Naive thymus-derived CD4-positive, alpha-beta T cell (primary cell): ENCODE measurements around the gene SPIRE2. TPM values are rescaled to one million over a fixed set of nuclear protein-coding genes. Genes with fewer than 3 reads are reported as not detected.
"Not testable (repeated sequence)": the region's sequence is repeated elsewhere in the genome, so short reads cannot be mapped to it uniquely, and the experiment has no call there.

ENCODE experiments used
- ATAC-seq: fragments of 150-1000 bp; cut with Tn5 transposase; 2 replicates; pipeline ENCODE4 v1.10.0; 2021; ENCODE audit warnings: mild to moderate bottlenecking, moderate library complexity
- CTCF ChIA-PET: fragments of 350-600 bp; sonication (Branson Sonifier 250); formaldehyde crosslinking; loops from one replicate; lab custom pipeline; 2021; ENCODE audit warnings: antibody characterized with exemption; lab: Charles Lee
- POLR2A ChIA-PET: fragments of 350-600 bp; sonication (Branson Sonifier 250); formaldehyde crosslinking; loops from one replicate; lab custom pipeline; 2021; ENCODE audit warnings: antibody characterized with exemption, inconsistent platforms; lab: Charles Lee
- DNase-seq, 9 donors: peaks; one replicate each; pipeline versions ENCODE4 v3.0.0 to v3.0.0-alpha.2; 2020 to 2022; ENCODE audit warnings: mixed read lengths in 1 of 9
- H3K27ac ChIP-seq: one replicate; pipeline ENCODE4 v1.7.0; 2013; ENCODE audit warnings: mild to moderate bottlenecking, low read depth, low read length, moderate library complexity
- H3K27me3 ChIP-seq, 2 donors: one replicate each; pipeline ENCODE4 v1.7.0; 2013; ENCODE audit warnings: low read length in 2 of 2, mild to moderate bottlenecking in 2 of 2, moderate library complexity in 2 of 2; ENCODE audit not compliant: control insufficient read depth in 2 of 2, insufficient read depth in 2 of 2
- H3K36me3 ChIP-seq, 3 experiments: 1 replicate in 2 of 3; 2 replicates in 1 of 3; pipeline ENCODE4 v1.7.0; 2013; ENCODE audit warnings: low read length in 3 of 3, mild to moderate bottlenecking in 3 of 3, moderate library complexity in 1 of 3; ENCODE audit not compliant: insufficient read depth in 3 of 3, control insufficient read depth in 2 of 3
- H3K4me1 ChIP-seq, 2 donors: one replicate each; pipeline ENCODE4 v1.7.0; 2013; ENCODE audit warnings: low read length in 2 of 2, mild to moderate bottlenecking in 2 of 2, moderate library complexity in 1 of 2; ENCODE audit not compliant: control insufficient read depth in 2 of 2, insufficient read depth in 2 of 2
- H3K4me3 ChIP-seq: 2 replicates; pipeline ENCODE4 v1.7.0; 2013; ENCODE audit warnings: mild to moderate bottlenecking, low read length
- H3K9me3 ChIP-seq, 3 experiments: 1 replicate in 2 of 3; 2 replicates in 1 of 3; pipeline ENCODE4 v1.7.0; 2013; ENCODE audit warnings: low read length in 3 of 3; ENCODE audit not compliant: control insufficient read depth in 2 of 3
- H3K27ac Mint-ChIP-seq, 9 donors: one replicate each; pipeline ENCODE4 v1.8.0; 2020 to 2022; ENCODE audit warnings: mixed read lengths in 9 of 9, mild to moderate bottlenecking in 8 of 9, moderate library complexity in 5 of 9, inconsistent platforms in 2 of 9
- H3K27me3 Mint-ChIP-seq, 5 donors: one replicate each; pipeline ENCODE4 v1.8.0; 2021 to 2022; ENCODE audit warnings: mixed read lengths in 5 of 5, mild to moderate bottlenecking in 1 of 5
- H3K36me3 Mint-ChIP-seq, 5 donors: one replicate each; pipeline ENCODE4 v1.8.0; 2020 to 2022; ENCODE audit warnings: mixed read lengths in 5 of 5, mild to moderate bottlenecking in 3 of 5, inconsistent platforms in 1 of 5
- H3K4me1 Mint-ChIP-seq, 7 donors: one replicate each; pipeline ENCODE4 v1.8.0; 2020 to 2022; ENCODE audit warnings: mixed read lengths in 7 of 7, mild to moderate bottlenecking in 3 of 7, inconsistent platforms in 1 of 7
- H3K4me3 Mint-ChIP-seq, 10 donors: one replicate each; pipeline ENCODE4 v1.8.0; 2020 to 2022; ENCODE audit warnings: mild to moderate bottlenecking in 10 of 10, mixed read lengths in 10 of 10, moderate library complexity in 6 of 10, inconsistent platforms in 2 of 10
- H3K9me3 Mint-ChIP-seq, 11 donors: one replicate each; pipeline ENCODE4 v1.8.0; 2020 to 2022; ENCODE audit warnings: mixed read lengths in 11 of 11, mild to moderate bottlenecking in 4 of 11, inconsistent platforms in 1 of 11, moderate library complexity in 1 of 11
- intact Hi-C, 2 donors: fragments of 100-400 bp; cut with micrococcal nuclease; formaldehyde crosslinking; loops; one replicate each; pipeline ENCODE4 v1.15.1; 2023
- polyA plus RNA-seq, 2 donors: library from polyadenylated mRNA; unstranded; fragments of 300-500 nt; fragmentation: Illumina TruSeq; gene quantifications; one replicate each; pipeline ENCODE4 v1.2.3, GENCODE V29; 2021
- total RNA-seq, 6 experiments: library from RNA in 5 of 6; stranded (reverse) in 5 of 6; gene quantifications; 1 replicate in 5 of 6; 2 replicates in 1 of 6; pipeline ENCODE4 v1.2.3 and lab custom pipeline; 2021 to 2026

The SPIRE2 gene
- total and polyA plus RNA-seq, 7 experiments from 2014 or later = 0.32 to 3.5 (median 1.3) TPM

DNA sequence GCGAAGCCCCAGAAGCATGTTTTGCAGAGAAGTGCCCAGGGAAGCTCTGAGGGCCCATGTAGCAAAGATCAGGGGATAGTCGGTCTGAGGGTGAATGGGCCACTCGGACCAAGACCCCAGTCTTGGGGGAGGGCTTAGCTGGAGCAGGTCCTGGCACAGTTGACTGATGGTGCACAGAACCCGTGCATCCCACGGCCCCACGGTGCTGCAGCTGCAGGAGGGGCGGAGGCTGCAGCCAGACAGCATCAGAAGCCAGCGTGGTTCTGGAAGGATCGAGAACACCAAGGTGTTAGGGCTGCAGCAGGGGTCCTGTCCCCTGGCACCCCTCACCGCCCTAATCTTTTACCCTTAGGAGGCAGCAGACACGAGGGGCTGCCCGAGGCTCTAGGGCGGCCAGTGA, 83.9 kb downstream of the SPIRE2 start:
- POLR2A ChIA-PET = interaction anchor here (1.1 kb wide), 2 partner anchors 16 to 36 kb away, joined by 3 read pairs; no protein-coding TSS in a partner anchor
- ATAC-seq = no peak
- no peak for DNase-seq
- Mint-ChIP-seq H3K36me3 (peaks cover 0 to 29% (median 3%) of the 10 kb centered on the region in 5 donors), H3K27me3 (no peaks in the 10 kb centered on the region), H3K4me3 (no peak overlapping the region), H3K27ac (no peak overlapping the region), H3K9me3 (no peaks in the 10 kb centered on the region), H3K4me1 (peaks cover 5 to 21% (median 8%) of the 10 kb centered on the region in 7 donors)
- CTCF ChIA-PET = interaction anchor here (0.7 to 1.4 kb wide), 2 partner anchors 12 to 206 kb away, joined by 3 read pairs; no protein-coding TSS in a partner anchor
- H3K27ac ChIP-seq = no peak overlapping the region
- H3K27me3 ChIP-seq = no peaks in the 10 kb centered on the region
- no peak overlapping the region for H3K4me3 ChIP-seq
- H3K4me1 ChIP-seq = peaks cover 5 to 7% of the 10 kb centered on the region in 2 donors
- intact Hi-C loops = no loop called here
- H3K36me3 ChIP-seq = peaks cover 0 to 43% (median 5%) of the 10 kb centered on the region in 3 experiments
- no peaks in the 10 kb centered on the region for H3K9me3 ChIP-seq

DNA sequence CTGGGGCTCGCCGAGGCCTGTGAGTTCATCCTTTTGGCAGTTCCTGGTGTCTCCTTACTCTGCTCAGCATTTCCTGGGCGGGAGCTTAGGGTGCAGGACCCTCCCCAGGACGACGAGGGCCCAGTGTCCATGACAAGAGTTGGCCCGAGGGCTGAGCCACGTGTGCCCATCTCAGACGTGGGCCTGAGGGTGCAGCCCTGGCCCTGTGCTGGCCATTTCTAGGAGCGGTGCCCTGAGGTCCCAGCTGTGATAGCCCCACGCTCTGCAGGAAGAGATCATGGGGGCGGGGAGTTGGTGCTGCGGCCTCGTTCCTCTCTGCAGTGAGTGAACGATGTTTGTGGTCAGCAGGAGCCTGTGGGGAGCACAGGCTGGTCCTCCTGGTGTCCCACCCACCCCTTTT, 84.4 kb downstream of the SPIRE2 start:
- Histone ChIP-seq H3K4me3 (no peak overlapping the region), H3K27me3 (no peaks in the 10 kb centered on the region), H3K36me3 (peaks cover 0 to 42% (median 5%) of the 10 kb centered on the region in 3 experiments), H3K4me1 (peaks cover 10 to 12% of the 10 kb centered on the region in 2 donors), H3K9me3 (no peaks in the 10 kb centered on the region), H3K27ac (no peak overlapping the region)
- H3K4me3 Mint-ChIP-seq = no peak overlapping the region
- no peaks in the 10 kb centered on the region for H3K9me3 Mint-ChIP-seq
- ChIA-PET CTCF (interaction anchor here (0.7 to 1.4 kb wide), 2 partner anchors 11 to 206 kb away, joined by 3 read pairs; no protein-coding TSS in a partner anchor), POLR2A (interaction anchor here (0.7 to 1.1 kb wide), 4 partner anchors 15 to 405 kb away, joined by 3 to 5 read pairs (median 3); no protein-coding TSS in a partner anchor)
- H3K36me3 Mint-ChIP-seq = peaks cover 0 to 29% (median 3%) of the 10 kb centered on the region in 5 donors
- peaks cover 0 to 1% (median 0%) of the 10 kb centered on the region in 5 donors for H3K27me3 Mint-ChIP-seq
- H3K27ac Mint-ChIP-seq = no peak overlapping the region
- no peak for DNase-seq
- intact Hi-C loops = no loop called here
- H3K4me1 Mint-ChIP-seq = peaks cover 7 to 26% (median 12%) of the 10 kb centered on the region in 7 donors
- ATAC-seq = no peak

DNA sequence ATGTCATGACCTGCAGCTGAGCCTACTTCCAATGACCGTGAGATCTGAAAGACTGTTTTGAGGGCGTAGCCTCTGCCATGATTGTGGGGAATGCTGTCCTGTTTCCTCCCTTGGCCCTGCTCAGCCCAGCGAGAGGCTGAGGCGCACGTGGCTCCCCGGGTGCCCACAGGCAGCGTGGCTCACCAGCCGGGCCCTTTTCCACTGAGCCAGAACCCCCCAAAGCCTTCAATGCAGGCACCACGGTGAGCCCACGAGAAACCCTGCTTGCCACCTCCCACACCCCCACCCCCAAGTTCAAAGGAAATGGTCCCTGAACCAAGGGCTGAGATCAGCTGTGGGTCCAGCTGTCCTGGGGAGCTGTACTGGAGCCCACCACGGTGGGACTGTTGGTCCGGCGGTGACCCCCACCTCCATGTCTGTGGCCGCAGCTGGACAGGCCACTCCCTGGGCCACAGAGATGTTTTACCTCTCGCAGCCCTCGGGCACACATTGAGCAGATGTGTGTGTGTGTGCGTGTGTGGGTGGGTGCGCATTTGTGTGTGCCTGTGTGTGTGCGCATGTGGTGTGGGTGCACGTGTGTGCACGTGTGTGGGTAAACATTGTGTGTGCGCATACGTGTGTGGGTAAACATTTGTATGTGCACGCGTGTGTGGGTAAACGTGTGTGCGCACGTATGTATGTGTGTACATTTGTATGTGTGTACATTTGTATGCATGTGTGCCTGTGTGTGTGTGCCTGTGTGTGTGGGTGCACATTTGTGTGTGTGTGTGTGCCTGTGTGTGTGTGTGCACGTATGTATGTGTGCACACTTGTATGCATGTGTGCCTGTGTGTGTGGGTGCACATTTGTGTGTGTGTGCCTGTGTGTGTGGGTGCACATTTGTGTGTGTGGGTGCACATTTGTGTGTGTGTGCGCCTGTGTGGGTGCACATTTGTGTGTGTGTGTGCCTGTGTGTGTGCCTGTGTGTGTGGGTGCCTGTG, 85.4 kb downstream of the SPIRE2 start:
- ChIA-PET POLR2A (interaction anchor here (0.7 to 1.0 kb wide), 2 partner anchors 43 to 406 kb away, joined by 3 to 5 read pairs; no protein-coding TSS in a partner anchor), CTCF (no interaction called here)
- Mint-ChIP-seq H3K36me3 (peaks cover 0 to 26% (median 3%) of the 10 kb centered on the region in 5 donors), H3K27ac (peak overlapping the region in 3 of 9 donors; percentile 38 to 62 (median 40)), H3K27me3 (peaks cover 0 to 6% (median 0%) of the 10 kb centered on the region in 5 donors), H3K9me3 (no peaks in the 10 kb centered on the region), H3K4me3 (no peak overlapping the region), H3K4me1 (peaks cover 11 to 32% (median 18%) of the 10 kb centered on the region in 7 donors)
- Histone ChIP-seq H3K4me1 (peaks cover 19 to 22% of the 10 kb centered on the region in 2 donors), H3K36me3 (peaks cover 0 to 32% (median 5%) of the 10 kb centered on the region in 3 experiments), H3K9me3 (no peaks in the 10 kb centered on the region), H3K27me3 (no peaks in the 10 kb centered on the region), H3K27ac (no peak overlapping the region), H3K4me3 (no peak overlapping the region)
- DNase-seq (no peak), ATAC-seq (no peak)
- intact Hi-C loops = no loop called here

DNA sequence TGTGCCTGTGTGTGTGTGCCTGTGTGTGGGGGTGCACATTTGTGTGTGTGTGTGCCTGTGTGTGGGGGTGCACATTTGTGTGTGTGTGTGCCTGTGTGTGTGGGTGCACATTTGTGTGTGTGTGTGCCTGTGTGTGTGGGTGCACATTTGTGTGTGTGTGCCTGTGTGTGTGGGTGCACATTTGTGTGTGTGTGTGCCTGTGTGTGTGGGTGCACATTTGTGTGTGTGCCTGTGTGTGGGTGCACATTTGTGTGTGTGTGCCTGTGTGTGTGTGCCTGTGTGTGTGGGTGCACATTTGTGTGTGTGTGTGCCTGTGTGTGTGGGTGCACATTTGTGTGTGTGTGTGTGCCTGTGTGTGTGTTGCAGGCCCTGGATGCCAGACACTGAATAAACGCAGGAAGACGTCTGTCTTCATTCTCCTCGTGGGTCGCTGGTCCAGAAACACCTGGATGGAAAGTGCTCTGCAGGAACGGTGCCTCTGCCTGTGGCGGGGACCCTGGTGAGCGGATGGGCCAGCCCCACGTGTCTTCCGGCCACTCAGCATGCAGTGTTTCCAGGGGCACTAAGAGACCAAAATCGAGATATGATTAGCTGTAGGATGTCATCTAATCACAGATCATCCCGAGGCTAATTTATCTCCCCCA, 86.5 kb downstream of the SPIRE2 start:
- H3K27me3 ChIP-seq, POLR2A ChIA-PET, ATAC-seq, H3K4me3 ChIP-seq, CTCF ChIA-PET, H3K9me3 ChIP-seq, DNase-seq, H3K27ac ChIP-seq, H3K9me3 Mint-ChIP-seq, H3K27ac Mint-ChIP-seq, H3K4me3 Mint-ChIP-seq: not testable (repeated sequence)
- peaks cover 0 to 14% (median 5%) of the 10 kb centered on the region in 5 donors for H3K27me3 Mint-ChIP-seq
- Histone ChIP-seq H3K4me1 (peaks cover 24 to 25% of the 10 kb centered on the region in 2 donors), H3K36me3 (peaks cover 0 to 26% (median 5%) of the 10 kb centered on the region in 3 experiments)
- intact Hi-C loops = loop anchor here (5.0 kb wide), 2 partner anchors 42 to 192 kb away; partner anchors contain the start of genes TCF25 (in 1 of the 2), VPS9D1 (in 1 of the 2) and ZNF276 (in 1 of the 2)
- peaks cover 16 to 39% (median 26%) of the 10 kb centered on the region in 7 donors for H3K4me1 Mint-ChIP-seq
- peaks cover 0 to 22% (median 0%) of the 10 kb centered on the region in 5 donors for H3K36me3 Mint-ChIP-seq

DNA sequence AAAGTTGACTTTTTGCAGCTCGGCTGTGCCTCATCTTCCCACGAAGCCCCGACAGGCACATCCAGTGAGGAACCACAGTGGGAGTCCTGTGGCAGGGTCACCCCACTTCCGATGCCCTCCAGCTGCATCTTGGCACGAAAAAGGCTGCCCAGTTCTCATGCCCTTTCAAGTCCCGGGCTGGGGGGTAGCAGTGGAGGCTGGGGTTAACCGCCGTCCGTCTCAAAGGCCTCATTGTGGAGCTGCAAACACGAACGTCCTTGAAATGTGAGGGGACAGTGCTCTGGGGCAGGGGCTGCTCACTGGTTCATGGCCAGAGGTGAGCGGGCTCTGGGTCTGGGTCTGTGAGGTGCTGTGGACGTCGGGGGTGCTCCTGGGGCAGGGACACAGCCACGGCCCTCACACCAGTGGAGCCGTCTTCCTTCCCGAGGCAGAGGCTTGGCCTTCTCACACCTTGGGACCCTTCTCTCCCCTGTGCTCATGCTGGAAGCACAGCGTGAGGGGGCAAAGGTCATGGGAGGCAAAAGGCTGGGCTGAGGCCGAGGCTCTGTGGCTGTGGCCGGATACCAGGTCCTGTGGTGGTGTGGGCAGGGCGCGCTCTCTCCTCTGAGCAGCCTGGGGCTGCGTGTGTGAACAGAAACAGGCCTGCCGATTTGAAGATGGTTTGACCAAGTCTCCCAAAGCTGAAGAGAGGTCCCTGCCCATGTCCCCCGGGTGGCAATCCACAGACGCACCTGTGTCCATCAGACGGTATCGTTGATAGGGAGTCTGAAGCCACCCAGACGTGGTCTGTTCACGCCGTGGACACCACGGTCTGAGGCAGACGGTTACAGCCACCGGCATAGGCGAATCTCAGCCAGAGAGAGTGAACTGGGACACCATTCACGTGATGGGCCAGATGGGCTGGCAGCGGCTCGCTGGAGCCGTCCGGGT, 87.3 kb downstream of the SPIRE2 start:
- Histone ChIP-seq H3K27me3 (no peaks in the 10 kb centered on the region), H3K27ac (no peak overlapping the region), H3K36me3 (peaks cover 0 to 25% (median 4%) of the 10 kb centered on the region in 3 experiments), H3K9me3 (no peaks in the 10 kb centered on the region), H3K4me3 (no peak overlapping the region), H3K4me1 (peaks cover 20 to 26% of the 10 kb centered on the region in 2 donors)
- Mint-ChIP-seq H3K27me3 (peaks cover 0 to 19% (median 10%) of the 10 kb centered on the region in 5 donors), H3K4me3 (peak overlapping the region in 3 of 10 donors; percentile 17 to 44 (median 33)), H3K4me1 (peaks cover 19 to 42% (median 28%) of the 10 kb centered on the region in 7 donors), H3K36me3 (peaks cover 0 to 17% (median 0%) of the 10 kb centered on the region in 5 donors), H3K27ac (no peak overlapping the region), H3K9me3 (no peaks in the 10 kb centered on the region)
- ChIA-PET POLR2A (no interaction called here), CTCF (no interaction called here)
- DNase-seq (no peak), ATAC-seq (no peak)
- intact Hi-C loops = loop anchor here (5.0 kb wide), 2 partner anchors 43 to 193 kb away; partner anchors contain the start of genes TCF25 (in 1 of the 2), VPS9D1 (in 1 of the 2) and ZNF276 (in 1 of the 2)
